Mesenteric fat pad (tissue), 1 donor: Measurements from ENCODE around the gene GPR6. TPM values are rescaled to one million over a fixed set of nuclear protein-coding genes. Genes with fewer than 3 reads are reported as not detected.

Experiments
- DNase-seq: peaks from one replicate; pipeline ENCODE4 v3.0.0-alpha.2; 2020; ENCODE audit warnings: low spot score
- total RNA-seq: library from RNA; stranded (reverse); fragmentation: NEBNext Ultra II Directional; extraction: Animal tissue kit (Norgen Biotek cat#: 25700); gene quantifications from one replicate; pipeline ENCODE4 v1.2.1, GENCODE V29; 2021
- donor health status: DM: yes; HTN: yes; CAD: no.

Gene GPR6
- total RNA-seq, 1 donor from 2014 or later, result not detected

DNA sequence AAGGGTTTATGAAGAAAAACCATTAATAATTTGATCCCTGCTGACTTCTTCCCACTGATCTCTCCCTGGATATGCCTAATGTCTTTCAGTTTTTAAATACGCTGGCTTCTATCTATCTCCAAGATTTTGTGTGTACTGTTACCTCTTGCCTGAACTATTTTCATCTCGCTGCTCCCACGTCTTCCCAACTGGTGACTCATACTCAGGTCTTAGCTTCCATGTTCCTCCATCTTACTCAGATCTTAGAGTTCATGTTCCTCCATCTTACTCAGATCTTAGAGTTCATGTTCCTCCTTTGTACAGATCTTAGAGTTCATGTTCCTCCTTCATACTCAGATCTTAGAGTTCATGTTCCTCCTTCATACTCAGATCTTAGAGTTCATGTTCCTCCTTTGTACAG, 21.6 kb downstream of the GPR6 start:
- no peak for DNase-seq

DNA sequence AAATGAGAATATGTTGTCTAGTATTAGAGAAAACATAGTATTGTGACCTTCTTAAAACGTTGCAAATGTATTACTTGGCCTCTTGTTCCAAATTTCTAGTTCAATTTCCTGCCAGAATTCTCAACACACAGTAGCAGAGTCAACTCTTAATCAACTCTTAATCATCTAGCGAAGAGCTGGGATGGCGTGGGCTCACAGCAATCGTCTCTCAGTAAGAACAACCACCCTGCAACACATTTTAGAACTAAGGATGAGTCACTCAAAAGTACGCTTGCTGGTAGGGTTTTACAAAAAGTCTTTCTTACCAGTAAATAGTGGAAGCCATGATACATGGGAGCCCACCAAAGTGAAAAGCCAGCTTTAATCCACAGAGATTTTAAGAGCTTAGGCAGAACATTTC, 24.6 kb downstream of the GPR6 start:
- no peak for DNase-seq

GRCh38 chr6:110013386-110013785, 35.3 kb downstream of the GPR6 start:
- no peak for DNase-seq

DNA sequence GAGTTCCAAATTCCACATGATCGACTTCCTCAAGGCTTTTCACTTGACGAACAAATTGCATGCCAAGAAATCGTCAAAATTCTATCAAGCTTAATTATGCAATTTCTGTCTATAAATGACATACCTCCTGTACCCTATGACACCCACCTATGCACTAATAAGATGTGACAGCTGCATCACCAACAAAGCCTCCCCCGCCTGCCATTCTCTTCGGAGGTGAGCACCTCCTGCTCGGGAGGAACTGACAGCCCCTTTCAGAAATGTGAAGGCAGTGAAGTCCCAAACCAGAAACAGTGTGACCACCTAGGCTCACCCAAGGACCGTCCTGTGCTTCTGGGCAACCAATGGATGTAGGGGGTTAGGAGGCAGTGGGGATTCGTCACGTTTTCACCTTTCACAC, 37.1 kb downstream of the GPR6 start:
- DNase-seq, result no peak

- no peak for DNase-seq
Measured at GRCh38 chr6:110017306-110017705, 39.2 kb downstream of the GPR6 start.

- no peak for DNase-seq
Measured at GRCh38 chr6:110017946-110018345, 39.8 kb downstream of the GPR6 start.

DNA sequence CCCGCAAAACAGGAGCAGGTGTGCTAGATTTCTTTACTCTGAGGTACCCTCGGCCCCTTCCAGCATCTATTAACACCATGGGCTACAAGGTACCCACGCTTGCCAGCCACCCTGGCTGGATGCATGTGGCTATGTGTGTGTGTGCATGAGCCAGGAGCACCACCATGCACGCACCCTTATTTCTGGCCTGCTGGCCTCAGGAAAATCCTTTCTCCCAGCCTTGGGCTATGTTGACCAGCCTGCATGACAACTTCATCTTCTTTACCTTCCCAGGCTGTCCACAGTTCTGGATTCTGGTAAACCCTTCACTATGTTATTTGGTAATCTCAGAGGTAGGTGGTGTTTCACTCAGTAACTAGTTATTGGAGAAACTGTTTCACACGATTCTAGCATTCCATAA, 40.4 kb downstream of the GPR6 start:
- DNase-seq, result no peak

- DNase-seq, result no peak
Measured at GRCh38 chr6:110020888-110021287, 42.8 kb downstream of the GPR6 start.

DNA sequence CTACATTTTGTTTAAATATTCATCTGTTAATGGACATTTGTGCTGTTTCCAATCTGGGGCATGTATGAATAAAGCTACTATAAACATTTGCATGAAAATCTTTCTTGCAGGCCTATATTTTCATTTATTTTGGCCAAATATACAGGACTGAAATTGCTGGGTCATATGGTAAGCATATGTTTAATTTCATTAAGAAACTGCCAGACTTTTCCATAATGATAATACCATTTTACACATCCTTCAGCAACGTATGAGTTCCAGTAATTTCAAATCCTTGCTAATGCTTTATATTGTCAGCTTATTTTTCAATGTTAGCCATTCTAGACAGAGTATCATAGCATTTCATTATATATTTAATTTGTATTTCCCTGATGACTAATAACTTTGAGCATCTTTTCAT, 51.0 kb downstream of the GPR6 start:
- no peak for DNase-seq

Other genes with a start within 250 kb of the GPR6 start
- gene WASF1, start 201.4 kb downstream of the GPR6 start, total RNA-seq, result 9.4 TPM
- gene CDC40, start 202.1 kb downstream of the GPR6 start, total RNA-seq, result 19.2 TPM